Activated T-cell treated with anti-CD3 and anti-CD28 coated beads, Interleukin-2, amount 50 U/mL, for 72 hours (primary cell): Measurements from ENCODE around the gene SAFB. TPM values are rescaled to one million over a fixed set of nuclear protein-coding genes. Genes with fewer than 3 reads are reported as not detected.
"Not testable (repeated sequence)": the region's sequence is repeated elsewhere in the genome, so short reads cannot be mapped to it uniquely, and the experiment has no call there.

Experiments used
- ATAC-seq, 2 donors: fragments of 150-1000 bp; cut with Tn5 transposase; replicated peaks in 1 of 2; 2 replicates each; pipeline ENCODE4 v1.10.0; 2021; ENCODE audit warnings: moderate library complexity in 2 of 2, mild to moderate bottlenecking in 1 of 2
- DNase-seq, 2 donors: peaks; one replicate each; pipeline ENCODE4 v3.0.0; 2021 to 2022; ENCODE audit warnings: mixed read lengths in 1 of 2
- H3K27ac Mint-ChIP-seq: one replicate; pipeline ENCODE4 v1.8.0; 2022; ENCODE audit warnings: mild to moderate bottlenecking, moderate library complexity, mixed read lengths
- H3K27me3 Mint-ChIP-seq: one replicate; pipeline ENCODE4 v1.8.0; 2022; ENCODE audit warnings: low read depth, mixed read lengths
- H3K36me3 Mint-ChIP-seq, 2 donors: one replicate each; pipeline ENCODE4 v1.8.0; 2022; ENCODE audit warnings: mixed read lengths in 2 of 2, mild to moderate bottlenecking in 1 of 2; ENCODE audit not compliant: insufficient read depth in 2 of 2
- H3K4me1 Mint-ChIP-seq: one replicate; pipeline ENCODE4 v1.8.0; 2022; ENCODE audit warnings: low read depth, mixed read lengths
- H3K4me3 Mint-ChIP-seq, 2 donors: one replicate each; pipeline ENCODE4 v1.8.0; 2022; ENCODE audit warnings: mild to moderate bottlenecking in 2 of 2, mixed read lengths in 2 of 2, moderate library complexity in 2 of 2
- H3K9me3 Mint-ChIP-seq, 2 donors: one replicate each; pipeline ENCODE4 v1.8.0; 2022; ENCODE audit warnings: mixed read lengths in 2 of 2
- total RNA-seq, 2 donors: library from RNA; stranded (reverse); gene quantifications; one replicate each; pipeline ENCODE4 v1.2.3, GENCODE V29; 2022

The SAFB gene
- total RNA-seq, 2 donors from 2014 or later, result 108 to 112 TPM

GRCh38 chr19:5607318-5608275 is 15.3 kb upstream of the SAFB start:
- H3K4me3 Mint-ChIP-seq, result no peak overlapping the region
- H3K4me1 Mint-ChIP-seq, result peaks cover 14% of the 10 kb centered on the region
- no peaks in the 10 kb centered on the region for H3K27me3 Mint-ChIP-seq
- H3K36me3 Mint-ChIP-seq, result peaks cover 6 to 35% of the 10 kb centered on the region in 2 donors
- ATAC-seq (peak; percentile 18 to 26), DNase-seq (no peak)
- H3K27ac Mint-ChIP-seq, result no peak overlapping the region
- no peaks in the 10 kb centered on the region for H3K9me3 Mint-ChIP-seq

GRCh38 chr19:5608291-5608690 is 14.6 kb upstream of the SAFB start:
- Mint-ChIP-seq H3K9me3 (no peaks in the 10 kb centered on the region), H3K27me3 (no peaks in the 10 kb centered on the region), H3K4me1 (peaks cover 14% of the 10 kb centered on the region), H3K36me3 (peaks cover 11 to 41% of the 10 kb centered on the region in 2 donors), H3K4me3 (no peak overlapping the region), H3K27ac (no peak overlapping the region)
- no peak for DNase-seq
- ATAC-seq, result no peak

DNA sequence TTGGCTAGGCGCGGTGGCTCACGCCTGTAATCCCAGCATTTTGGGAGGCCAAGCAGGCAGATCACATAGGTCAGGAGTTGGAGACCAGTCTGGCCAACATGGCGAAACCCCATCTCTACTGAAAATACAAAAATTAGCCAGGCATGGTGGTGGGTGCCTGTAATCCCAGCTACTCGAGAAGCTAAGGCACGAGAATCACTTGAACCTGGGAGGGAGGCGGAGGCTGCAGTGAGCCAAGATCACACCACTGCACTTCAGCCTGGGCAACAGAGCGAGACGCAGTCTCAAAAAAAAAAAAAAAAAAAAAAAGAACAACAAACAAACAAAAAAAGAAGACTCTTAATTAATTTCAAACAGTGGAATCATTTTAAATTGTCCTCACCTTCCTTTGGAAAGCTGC is 14.1 kb upstream of the SAFB start:
- H3K27me3 Mint-ChIP-seq, H3K4me3 Mint-ChIP-seq, H3K27ac Mint-ChIP-seq, H3K9me3 Mint-ChIP-seq, ATAC-seq, DNase-seq: not testable (repeated sequence)
- Mint-ChIP-seq H3K36me3 (peaks cover 14 to 46% of the 10 kb centered on the region in 2 donors), H3K4me1 (peaks cover 17% of the 10 kb centered on the region)

DNA sequence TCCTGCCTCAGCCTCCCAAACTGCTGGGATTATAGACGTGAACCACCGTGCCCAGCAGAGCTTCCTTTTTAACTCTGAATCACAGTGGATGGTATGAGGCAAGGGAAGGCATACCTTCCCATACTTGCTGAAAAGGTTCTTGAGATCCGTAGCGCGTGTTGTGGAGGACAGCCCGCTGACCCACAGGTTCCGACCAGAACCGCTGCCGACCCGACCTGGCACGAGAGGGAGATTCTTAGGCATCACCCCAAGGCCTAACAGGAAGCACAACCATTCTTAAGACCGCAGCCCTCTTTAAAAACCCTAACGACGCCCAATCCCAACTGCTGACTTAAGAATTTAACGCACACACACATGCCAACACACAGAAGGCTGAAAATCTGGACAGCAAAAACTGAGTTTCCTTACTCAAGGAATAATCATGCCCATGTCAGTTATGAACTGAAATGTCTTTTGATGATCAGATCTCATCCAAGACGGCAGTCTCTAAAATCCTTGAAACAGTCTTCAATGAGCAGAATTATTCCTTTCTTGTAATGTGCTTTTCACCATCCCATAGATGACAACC is 12.9 kb upstream of the SAFB start:
- Mint-ChIP-seq H3K4me1 (peaks cover 19% of the 10 kb centered on the region), H3K4me3 (no peak overlapping the region), H3K27ac (no peak overlapping the region), H3K9me3 (no peaks in the 10 kb centered on the region), H3K27me3 (no peaks in the 10 kb centered on the region), H3K36me3 (peaks cover 18 to 52% of the 10 kb centered on the region in 2 donors)
- ATAC-seq, result no peak
- no peak for DNase-seq

- H3K27me3 Mint-ChIP-seq, result no peaks in the 10 kb centered on the region
- no peak overlapping the region for H3K4me3 Mint-ChIP-seq
- H3K9me3 Mint-ChIP-seq, result no peaks in the 10 kb centered on the region
- ATAC-seq (no peak), DNase-seq (no peak)
- peak overlapping the region; percentile 2 for H3K27ac Mint-ChIP-seq
- peaks cover 21 to 46% of the 10 kb centered on the region in 2 donors for H3K36me3 Mint-ChIP-seq
- H3K4me1 Mint-ChIP-seq, result peaks cover 10% of the 10 kb centered on the region
These were observed 9.7 kb upstream of the SAFB start for GRCh38 chr19:5612891-5613865.

DNA sequence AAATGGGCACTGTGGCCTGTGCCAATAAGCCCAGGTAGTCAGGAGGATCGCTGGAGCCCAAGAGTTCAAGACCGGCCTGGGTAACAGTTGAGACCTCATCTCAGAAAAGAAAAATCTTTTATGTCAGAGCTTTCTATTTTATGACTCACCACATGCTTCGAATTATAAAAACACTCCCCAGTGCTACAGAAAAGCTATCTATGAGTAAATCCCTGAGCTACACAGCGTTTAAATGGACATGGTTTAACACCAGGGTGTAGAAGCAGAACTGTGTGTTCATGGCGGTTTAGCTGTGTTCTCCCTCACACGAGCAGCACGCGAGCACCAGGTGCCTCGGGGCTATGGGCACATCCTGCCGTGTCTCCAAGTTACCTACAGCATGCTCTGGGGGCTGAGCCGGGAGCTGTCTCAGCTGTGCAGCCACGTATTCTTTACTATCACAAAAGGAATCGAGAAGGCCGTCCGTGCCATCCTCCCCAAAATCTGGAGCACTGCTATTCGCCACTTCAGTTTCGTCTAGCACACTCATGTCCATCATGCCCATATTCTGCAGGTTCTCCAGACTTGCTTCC is 7.0 kb upstream of the SAFB start:
- Mint-ChIP-seq H3K27me3 (no peaks in the 10 kb centered on the region), H3K4me3 (no peak overlapping the region), H3K4me1 (peaks cover 34% of the 10 kb centered on the region), H3K36me3 (peaks cover 26 to 52% of the 10 kb centered on the region in 2 donors), H3K27ac (no peak overlapping the region), H3K9me3 (no peaks in the 10 kb centered on the region)
- no peak for ATAC-seq
- DNase-seq, result no peak

GRCh38 chr19:5617080-5617479 is 5.8 kb upstream of the SAFB start:
- Mint-ChIP-seq H3K36me3 (peaks cover 28 to 57% of the 10 kb centered on the region in 2 donors), H3K4me1 (peaks cover 44% of the 10 kb centered on the region), H3K4me3 (no peak overlapping the region), H3K9me3 (no peaks in the 10 kb centered on the region), H3K27me3 (no peaks in the 10 kb centered on the region), H3K27ac (peak overlapping the region; percentile 86)
- no peak for DNase-seq
- ATAC-seq, result no peak

DNA sequence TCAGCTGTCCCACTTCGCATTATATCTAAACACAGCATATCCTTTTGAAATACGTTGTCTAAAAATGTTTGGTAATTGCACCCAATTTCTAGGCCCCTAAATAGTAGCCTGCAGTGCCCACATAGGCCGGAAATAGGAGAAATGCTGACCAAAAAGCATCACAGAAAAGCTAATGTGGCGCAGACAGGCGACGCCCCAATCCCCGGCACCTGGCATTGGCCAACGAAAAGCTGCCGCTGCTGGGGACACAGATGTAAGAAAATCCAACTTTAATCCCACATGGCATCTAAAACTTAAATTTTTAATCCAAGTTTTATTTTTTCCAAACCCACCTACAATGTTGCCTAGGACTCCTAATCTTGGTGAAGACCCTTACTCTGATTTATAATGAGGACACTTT is 4.3 kb upstream of the SAFB start:
- peak overlapping the region; percentile 6 for H3K27ac Mint-ChIP-seq
- peak overlapping the region in 1 of 2 donors; percentile 100 for H3K4me3 Mint-ChIP-seq
- DNase-seq (no peak), ATAC-seq (no peak)
- H3K9me3 Mint-ChIP-seq, result no peaks in the 10 kb centered on the region
- H3K27me3 Mint-ChIP-seq, result no peaks in the 10 kb centered on the region
- H3K4me1 Mint-ChIP-seq, result peaks cover 43% of the 10 kb centered on the region
- H3K36me3 Mint-ChIP-seq, result peaks cover 27 to 47% of the 10 kb centered on the region in 2 donors

- peaks cover 27 to 42% of the 10 kb centered on the region in 2 donors for H3K36me3 Mint-ChIP-seq
- peak overlapping the region; percentile 100 for H3K4me3 Mint-ChIP-seq
- no peaks in the 10 kb centered on the region for H3K9me3 Mint-ChIP-seq
- DNase-seq, result no peak
- no peaks in the 10 kb centered on the region for H3K27me3 Mint-ChIP-seq
- no peak for ATAC-seq
- peaks cover 46% of the 10 kb centered on the region for H3K4me1 Mint-ChIP-seq
- H3K27ac Mint-ChIP-seq, result peak overlapping the region; percentile 72
These were observed 2.9 kb upstream of the SAFB start for GRCh38 chr19:5619946-5620345.

GRCh38 chr19:5621311-5621944 is 1.5 kb upstream of the SAFB start:
- H3K36me3 Mint-ChIP-seq, result peaks cover 29 to 40% of the 10 kb centered on the region in 2 donors
- H3K9me3 Mint-ChIP-seq, result no peaks in the 10 kb centered on the region
- peaks cover 61% of the 10 kb centered on the region for H3K4me1 Mint-ChIP-seq
- ATAC-seq, result no peak
- peak overlapping the region; percentile 100 for H3K27ac Mint-ChIP-seq
- H3K4me3 Mint-ChIP-seq, result peak overlapping the region; percentile 100
- DNase-seq, result peak in 1 of 2 donors; percentile 16
- H3K27me3 Mint-ChIP-seq, result no peaks in the 10 kb centered on the region

DNA sequence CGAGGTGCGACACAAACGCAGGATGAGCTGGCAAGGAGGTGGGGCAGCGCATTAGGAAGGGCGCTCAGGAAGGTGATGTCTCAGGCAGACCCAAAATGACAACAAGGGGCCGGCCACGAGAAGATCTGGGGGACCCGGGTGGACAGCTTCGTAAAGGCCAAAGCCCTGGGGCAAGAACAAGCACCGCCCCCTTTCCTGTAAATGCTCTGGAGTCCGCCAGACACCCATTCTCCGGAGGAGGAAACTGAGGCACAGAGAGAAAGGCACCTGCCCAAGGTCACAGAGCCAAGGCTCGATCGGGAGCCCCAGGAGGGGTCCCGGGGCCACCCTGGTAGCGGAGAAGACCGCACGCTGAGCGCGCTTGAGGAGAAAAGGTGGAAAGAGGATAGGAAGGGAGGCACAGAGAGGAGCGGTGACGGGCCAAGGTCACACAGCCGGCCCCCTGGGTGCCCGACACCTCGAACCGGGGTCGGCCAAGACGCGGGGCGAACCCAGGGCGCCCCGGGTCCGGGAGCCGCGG is 878 bp upstream of the SAFB start:
- H3K36me3 Mint-ChIP-seq, result peaks cover 31 to 43% of the 10 kb centered on the region in 2 donors
- H3K27ac Mint-ChIP-seq, result peak overlapping the region; percentile 100
- ATAC-seq (no peak), DNase-seq (peak; percentile 36 to 40)
- no peaks in the 10 kb centered on the region for H3K9me3 Mint-ChIP-seq
- H3K4me3 Mint-ChIP-seq, result peak overlapping the region; percentile 100
- H3K4me1 Mint-ChIP-seq, result peaks cover 61% of the 10 kb centered on the region
- no peaks in the 10 kb centered on the region for H3K27me3 Mint-ChIP-seq
